HepG2 (cell line): ENCODE data around the gene SSNA1. TPM values are rescaled to one million over a fixed set of nuclear protein-coding genes. Genes with fewer than 3 reads are reported as not detected.

Experiments
- HCFC1 ChIP-seq: fragments of 150-350 bp; IDR thresholded peaks from 2 replicates; pipeline ENCODE4 v1.6.1; 2014; ENCODE audit warnings: low read depth, low read length
- JDP2 ChIP-seq: sonication (generic); formaldehyde crosslinking; IDR thresholded peaks from 2 replicates; pipeline ENCODE4 v1.8.1; 2022; ENCODE audit warnings: missing genetic modification reagents, borderline replicate concordance
- JUND ChIP-seq: sonication (generic); formaldehyde crosslinking; IDR thresholded peaks from 2 replicates; pipeline ENCODE4 v1.8.0; 2022; ENCODE audit warnings: mild to moderate bottlenecking, missing genetic modification reagents
- MED1 ChIP-seq: sonication (generic); formaldehyde crosslinking; IDR thresholded peaks from 2 replicates; pipeline ENCODE4 v1.4.0; 2020; ENCODE audit warnings: missing genetic modification reagents
- MED8 ChIP-seq: sonication (generic); formaldehyde crosslinking; IDR thresholded peaks from 2 replicates; pipeline ENCODE4 v1.8.1; 2023; ENCODE audit warnings: mild to moderate bottlenecking, missing genetic modification reagents; ENCODE audit not compliant: insufficient replicate concordance
- MEIS2 ChIP-seq: sonication (generic); formaldehyde crosslinking; IDR thresholded peaks from 2 replicates; pipeline ENCODE4 v1.9.0; 2021; ENCODE audit warnings: mild to moderate bottlenecking, missing genetic modification reagents
- MXD4 ChIP-seq: IDR thresholded peaks from 2 replicates; pipeline ENCODE4 v1.6.1; 2016; ENCODE audit warnings: mild to moderate bottlenecking, missing biosample characterization, missing genetic modification reagents
- RBAK ChIP-seq: sonication (generic); formaldehyde crosslinking; IDR thresholded peaks from 2 replicates; pipeline ENCODE4 v1.5.1; 2020; ENCODE audit warnings: mild to moderate bottlenecking, missing genetic modification reagents
- RFX5 ChIP-seq: IDR thresholded peaks from 2 replicates; pipeline ENCODE4 v1.6.1; 2011; ENCODE audit warnings: low read depth, low read length, improper control_type of control experiment
- SIN3A ChIP-seq: IDR thresholded peaks from 2 replicates; pipeline ENCODE4 v1.6.1; 2011; ENCODE audit warnings: low read depth, mild to moderate bottlenecking, control low read depth, low read length, borderline replicate concordance
- TEAD2 ChIP-seq: sonication (generic); formaldehyde crosslinking; IDR thresholded peaks from 2 replicates; pipeline ENCODE4 v1.9.0; 2021; ENCODE audit warnings: missing genetic modification reagents
- TSC22D2 ChIP-seq: sonication (generic); formaldehyde crosslinking; IDR thresholded peaks from 2 replicates; pipeline ENCODE4 v1.5.1; 2020; ENCODE audit warnings: missing genetic modification reagents, mild to moderate bottlenecking, borderline replicate concordance
- ZBTB8A ChIP-seq: sonication (generic); formaldehyde crosslinking; IDR thresholded peaks from 2 replicates; pipeline ENCODE4 v1.4.0; 2020; ENCODE audit warnings: mild to moderate bottlenecking, low read depth, missing genetic modification reagents, borderline replicate concordance
- ZFP36 ChIP-seq: fragments of 150-350 bp; IDR thresholded peaks from 2 replicates; pipeline ENCODE4 v1.6.1; 2018; ENCODE audit warnings: borderline replicate concordance, low read length, low read depth; ENCODE audit not compliant: partially characterized antibody
- ZNF616 ChIP-seq: sonication (generic); formaldehyde crosslinking; IDR thresholded peaks from 2 replicates; pipeline ENCODE4 v1.5.0; 2020; ENCODE audit warnings: low read depth, mild to moderate bottlenecking, missing genetic modification reagents
- ZNF709 ChIP-seq: sonication (generic); formaldehyde crosslinking; IDR thresholded peaks from 2 replicates; pipeline ENCODE4 v1.5.0; 2020; ENCODE audit warnings: mild to moderate bottlenecking, missing genetic modification reagents
- polyA plus RNA-seq, 8 experiments: library from polyadenylated mRNA; depleted of rRNA in 3 of 8; stranded (reverse) in 7 of 8; unstranded in 1 of 8; fragments of >200 nt; fragmentation: Illumina TruSeq in 4 of 8; extraction: Trizol in 4 of 8; gene quantifications; 2 replicates each; pipeline versions ENCODE4 v1.2.1 to v1.2.3, GENCODE V29; 2011 to 2016; ENCODE audit warnings: low read depth in 4 of 8, missing spikeins in 1 of 8, mixed read lengths in 1 of 8; ENCODE audit not compliant: insufficient read depth in 1 of 8
- total RNA-seq, 5 experiments: library from RNA; depleted of rRNA; stranded (reverse); fragments of >200 nt; fragmentation: Illumina TruSeq; extraction: Trizol; gene quantifications; 2 replicates each; pipeline ENCODE4 v1.2.3, GENCODE V29; 2016; ENCODE audit warnings: low read depth in 1 of 5
- TF ChIP-seq, protein P1 (sequence below): sonication (generic); formaldehyde crosslinking; IDR thresholded peaks from 2 replicates; pipeline ENCODE4 v1.4.0; 2020; ENCODE audit warnings: missing genetic modification reagents
- TF ChIP-seq, protein P2 (sequence below): sonication (generic); formaldehyde crosslinking; IDR thresholded peaks from 2 replicates; pipeline ENCODE4 v1.4.0; 2020; ENCODE audit warnings: missing genetic modification reagents
- TF ChIP-seq, protein P3 (sequence below): IDR thresholded peaks from 2 replicates; pipeline ENCODE4 v1.6.1; 2016

The SSNA1 gene
- total and polyA plus RNA-seq, 2 of the 13 experiments (the other 11 are each of a cell fraction or from before 2014, with no cell fraction given): 35.9 to 49.4 TPM

DNA sequence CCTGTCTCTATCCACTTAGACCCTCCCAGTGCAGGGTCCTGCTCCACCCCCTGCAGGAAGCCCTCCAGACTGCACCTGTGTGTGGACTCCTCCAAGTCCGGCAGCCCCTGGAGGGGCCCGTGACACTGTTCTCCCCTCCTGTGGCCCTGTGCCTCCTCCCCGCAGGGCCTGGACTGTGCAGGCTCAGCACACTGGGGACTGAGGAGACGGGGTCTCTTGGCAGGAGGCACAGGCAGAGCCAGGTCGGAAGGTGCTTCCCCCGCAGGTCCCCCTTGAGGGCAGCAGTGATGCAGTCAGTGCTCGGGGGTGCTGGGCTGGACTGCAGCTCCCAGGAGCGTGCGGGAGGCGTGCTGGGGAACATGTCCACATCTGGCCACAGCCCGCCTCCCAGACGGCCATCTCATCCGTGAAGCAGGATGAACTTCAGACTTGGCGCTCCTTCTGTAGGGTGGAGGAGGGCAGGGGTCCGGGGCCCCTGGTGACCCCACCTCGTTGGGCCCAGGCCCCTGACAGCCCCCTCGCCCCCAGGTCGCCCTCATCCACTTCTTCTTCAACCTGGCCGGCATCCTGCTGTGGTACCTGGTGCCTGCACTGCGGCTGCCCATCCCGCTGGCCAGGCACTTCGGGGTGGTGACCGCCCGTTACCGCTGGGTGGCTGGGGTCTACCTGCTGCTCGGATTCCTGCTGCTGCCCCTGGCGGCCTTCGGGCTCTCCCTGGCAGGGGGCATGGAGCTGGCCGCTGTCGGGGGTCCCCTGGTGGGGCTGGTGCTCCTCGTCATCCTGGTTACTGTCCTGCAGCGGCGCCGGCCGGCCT lies 47.2 kb downstream of the SSNA1 start (continued):
- TF ChIP-seq MED1 (CRISPR knock-in tag) (peak; percentile 71), ZNF616 (CRISPR knock-in tag) (0 out of 2 replicates have a peak, but pooled peaks have one; percentile 38), HCFC1 (no peak), ZBTB8A (CRISPR knock-in tag) (no peak), MED8 (CRISPR knock-in tag) (no peak), ZNF709 (CRISPR knock-in tag) (no peak), ZFP36 (peak; percentile 57), RBAK (no peak), TSC22D2 (CRISPR knock-in tag) (no peak), TEAD2 (no peak), JUND (CRISPR knock-in tag) (no peak), SIN3A (no peak), RFX5 (no peak), MXD4 (CRISPR knock-in tag) (no peak), MEIS2 (CRISPR knock-in tag) (no peak), JDP2 (no peak; the same call in 1 of the 2 replicates)
- TF ChIP-seq, protein P1, sequence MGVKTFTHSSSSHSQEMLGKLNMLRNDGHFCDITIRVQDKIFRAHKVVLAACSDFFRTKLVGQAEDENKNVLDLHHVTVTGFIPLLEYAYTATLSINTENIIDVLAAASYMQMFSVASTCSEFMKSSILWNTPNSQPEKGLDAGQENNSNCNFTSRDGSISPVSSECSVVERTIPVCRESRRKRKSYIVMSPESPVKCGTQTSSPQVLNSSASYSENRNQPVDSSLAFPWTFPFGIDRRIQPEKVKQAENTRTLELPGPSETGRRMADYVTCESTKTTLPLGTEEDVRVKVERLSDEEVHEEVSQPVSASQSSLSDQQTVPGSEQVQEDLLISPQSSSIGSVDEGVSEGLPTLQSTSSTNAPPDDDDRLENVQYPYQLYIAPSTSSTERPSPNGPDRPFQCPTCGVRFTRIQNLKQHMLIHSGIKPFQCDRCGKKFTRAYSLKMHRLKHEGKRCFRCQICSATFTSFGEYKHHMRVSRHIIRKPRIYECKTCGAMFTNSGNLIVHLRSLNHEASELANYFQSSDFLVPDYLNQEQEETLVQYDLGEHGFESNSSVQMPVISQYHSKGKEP (CRISPR knock-in tag): no peak
- TF ChIP-seq, protein P2, sequence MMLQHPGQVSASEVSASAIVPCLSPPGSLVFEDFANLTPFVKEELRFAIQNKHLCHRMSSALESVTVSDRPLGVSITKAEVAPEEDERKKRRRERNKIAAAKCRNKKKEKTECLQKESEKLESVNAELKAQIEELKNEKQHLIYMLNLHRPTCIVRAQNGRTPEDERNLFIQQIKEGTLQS (CRISPR knock-in tag): no peak
- TF ChIP-seq, protein P3, sequence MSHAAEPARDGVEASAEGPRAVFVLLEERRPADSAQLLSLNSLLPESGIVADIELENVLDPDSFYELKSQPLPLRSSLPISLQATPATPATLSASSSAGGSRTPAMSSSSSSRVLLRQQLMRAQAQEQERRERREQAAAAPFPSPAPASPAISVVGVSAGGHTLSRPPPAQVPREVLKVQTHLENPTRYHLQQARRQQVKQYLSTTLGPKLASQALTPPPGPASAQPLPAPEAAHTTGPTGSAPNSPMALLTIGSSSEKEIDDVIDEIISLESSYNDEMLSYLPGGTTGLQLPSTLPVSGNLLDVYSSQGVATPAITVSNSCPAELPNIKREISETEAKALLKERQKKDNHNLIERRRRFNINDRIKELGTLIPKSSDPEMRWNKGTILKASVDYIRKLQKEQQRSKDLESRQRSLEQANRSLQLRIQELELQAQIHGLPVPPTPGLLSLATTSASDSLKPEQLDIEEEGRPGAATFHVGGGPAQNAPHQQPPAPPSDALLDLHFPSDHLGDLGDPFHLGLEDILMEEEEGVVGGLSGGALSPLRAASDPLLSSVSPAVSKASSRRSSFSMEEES (CRISPR knock-in tag): peak; percentile 48; the same call in 1 of the 2 replicates
